Endothelial cell of umbilical vein (primary cell): Measurements from ENCODE around the gene ITIH4. TPM values are rescaled to one million over a fixed set of nuclear protein-coding genes. Genes with fewer than 3 reads are reported as not detected.

Experiments used
- BruUV-seq: library from RNA; stranded (reverse); fragments of 400-500 nt; replicated peaks from 2 replicates; lab custom pipeline; 2021; lab: Mats Ljungman, UMichigan
- CTCF ChIA-PET: fragments of 300-600, 350-600 bp; sonication (Branson Sonifier 250); formaldehyde crosslinking; loops from one replicate; lab custom pipeline; 2021; ENCODE audit warnings: antibody characterized with exemption, inconsistent platforms; lab: Charles Lee
- POLR2A ChIA-PET: fragments of 300-600, 350-600 bp; sonication (Branson Sonifier 250); formaldehyde crosslinking; loops from one replicate; lab custom pipeline; 2021; ENCODE audit warnings: antibody characterized with exemption, inconsistent platforms; lab: Charles Lee
- DNase-seq: peaks from one replicate; pipeline ENCODE4 v3.0.0-alpha.2; 2011; ENCODE audit warnings: low read depth, low spot score
- FAIRE-seq: peaks from 2 replicates; lab custom pipeline; 2011; peaks lifted over from hg19 to GRCh38; lab: Jason Lieb, UNC
- H2AFZ ChIP-seq: 2 replicates; pipeline ENCODE4 v1.6.0; 2012; ENCODE audit warnings: low read depth, low read length, control low read depth, inconsistent platforms
- H3K27ac ChIP-seq: 2 replicates; pipeline ENCODE4 v1.5.1; 2011; ENCODE audit warnings: low read depth, mild to moderate bottlenecking, control low read depth, low read length, moderate library complexity; ENCODE audit not compliant: insufficient read depth
- H3K27me3 ChIP-seq, 2 experiments: 2 replicates each; pipeline versions ENCODE4 v1.6.0 to v1.6.1; 2011; ENCODE audit warnings: low read length in 2 of 2, mixed read lengths in 1 of 2; ENCODE audit not compliant: control insufficient read depth in 2 of 2, insufficient read depth in 2 of 2
- H3K36me3 ChIP-seq, 2 experiments: 2 replicates in 1 of 2; 3 replicates in 1 of 2; pipeline ENCODE4 v1.5.1; 2011; ENCODE audit warnings: low read length in 2 of 2, mild to moderate bottlenecking in 1 of 2, moderate library complexity in 1 of 2; ENCODE audit not compliant: control insufficient read depth in 2 of 2, insufficient read depth in 2 of 2; ENCODE audit errors: extremely low read depth in 1 of 2
- H3K4me1 ChIP-seq: 3 replicates; pipeline ENCODE4 v1.5.1; 2011; ENCODE audit warnings: mild to moderate bottlenecking, low read length; ENCODE audit not compliant: control insufficient read depth, insufficient read depth; ENCODE audit errors: extremely low read depth
- H3K4me2 ChIP-seq: 2 replicates; pipeline ENCODE4 v1.6.1; 2011; ENCODE audit warnings: low read length, control low read depth, mixed read lengths; ENCODE audit not compliant: insufficient read depth
- H3K4me3 ChIP-seq, 3 experiments: fragments of 200-600 bp in 1 of 3; sonication (generic), shearing (Covaris generic) in 1 of 3; replicated peaks in 1 of 3; 2 replicates each; pipeline ENCODE4 v1.5.1; 2011 to 2016; ENCODE audit warnings: control low read depth in 3 of 3, low read length in 3 of 3, mild to moderate bottlenecking in 2 of 3, inconsistent platforms in 1 of 3, low read depth in 1 of 3, moderate library complexity in 1 of 3; ENCODE audit not compliant: insufficient read depth in 1 of 3
- H3K79me2 ChIP-seq: 2 replicates; pipeline ENCODE4 v1.6.0; 2012; ENCODE audit warnings: low read length, inconsistent platforms; ENCODE audit not compliant: control insufficient read depth, insufficient read depth
- H3K9ac ChIP-seq: replicated peaks from 2 replicates; pipeline ENCODE3; 2011; ENCODE audit warnings: low read length, control low read depth; ENCODE audit not compliant: insufficient read depth; ENCODE audit errors: extremely low read depth
- H3K9me1 ChIP-seq: replicated peaks from 3 replicates; pipeline ENCODE4 v1.6.0; 2011; ENCODE audit warnings: mild to moderate bottlenecking, low read length; ENCODE audit not compliant: control insufficient read depth, insufficient read depth; ENCODE audit errors: extremely low read depth
- H3K9me3 ChIP-seq: replicated peaks from 2 replicates; pipeline ENCODE4 v1.5.1; 2012; ENCODE audit warnings: low read length, inconsistent platforms; ENCODE audit not compliant: control insufficient read depth, insufficient read depth
- H4K20me1 ChIP-seq: replicated peaks from 2 replicates; pipeline ENCODE3; 2011; ENCODE audit warnings: mild to moderate bottlenecking, low read length; ENCODE audit not compliant: control insufficient read depth, insufficient read depth; ENCODE audit errors: extremely low read depth
- CTCF ChIP-seq, 2 donors: IDR thresholded peaks; 1 replicate in 1 of 2; 2 replicates in 1 of 2; pipeline ENCODE4 v1.5.1; 2011; ENCODE audit warnings: low read length in 2 of 2, mild to moderate bottlenecking in 2 of 2, moderate library complexity in 2 of 2, control low read depth in 1 of 2, inconsistent platforms in 1 of 2, low read depth in 1 of 2; ENCODE audit not compliant: insufficient read depth in 1 of 2; ENCODE audit errors: extremely low read depth in 1 of 2
- EZH2 ChIP-seq: IDR thresholded peaks from 2 replicates; pipeline ENCODE4 v1.6.1; 2012; ENCODE audit warnings: borderline replicate concordance, low read depth, mild to moderate bottlenecking, moderate library complexity, low read length, inconsistent platforms; ENCODE audit not compliant: severe bottlenecking
- FOS ChIP-seq: IDR thresholded peaks from 2 replicates; pipeline ENCODE4 v1.6.1; 2011; ENCODE audit warnings: mild to moderate bottlenecking, low read length, moderate library complexity, borderline replicate concordance; ENCODE audit not compliant: insufficient read depth
- GATA2 ChIP-seq: IDR thresholded peaks from 2 replicates; pipeline ENCODE4 v1.7.0; 2011; ENCODE audit warnings: low read depth, mild to moderate bottlenecking, moderate library complexity, mixed read lengths, low read length; ENCODE audit not compliant: insufficient read length, insufficient read depth
- JUN ChIP-seq: IDR thresholded peaks from 2 replicates; pipeline ENCODE4 v1.6.1; 2011; ENCODE audit warnings: borderline replicate concordance, low read depth; ENCODE audit not compliant: insufficient read length, insufficient read depth
- MAX ChIP-seq: IDR thresholded peaks from 2 replicates; pipeline ENCODE4 v1.6.1; 2011; ENCODE audit not compliant: insufficient read depth, insufficient read length
- MYC ChIP-seq: IDR thresholded peaks from one replicate; pipeline ENCODE4 v1.6.1; 2011; ENCODE audit warnings: mild to moderate bottlenecking, low read depth, low read length
- POLR2A ChIP-seq: IDR thresholded peaks from 2 replicates; pipeline ENCODE4 v1.6.1; 2012; ENCODE audit warnings: low read depth, mild to moderate bottlenecking, control low read depth, low read length
- POLR2AphosphoS5 ChIP-seq: IDR thresholded peaks from 2 replicates; pipeline ENCODE4 v1.6.1; 2012; ENCODE audit warnings: low read depth, mild to moderate bottlenecking, control low read depth, low read length, moderate library complexity; ENCODE audit not compliant: insufficient read depth
- dilution Hi-C: fragments of 300-500 bp; cut with MboI; formaldehyde crosslinking; loops from one replicate; pipeline ENCODE4 v1.15.0; 2019; ENCODE audit warnings: low sequenced_read_pairs; ENCODE audit not compliant: extremely low pct_ligation_motif_present
- intact Hi-C: fragments of 100-400 bp; cut with micrococcal nuclease; formaldehyde crosslinking; loops from one replicate; pipeline ENCODE4 v1.10.0; 2022
- polyA plus RNA-seq, 4 experiments: library from polyadenylated mRNA; depleted of rRNA in 3 of 4; stranded (reverse) in 3 of 4; unstranded in 1 of 4; fragments of >200 nt; gene quantifications; 2 replicates each; pipeline versions ENCODE4 v1.2.1 to v1.2.3, GENCODE V29; 2011 to 2012; ENCODE audit warnings: missing spikeins in 1 of 4
- total RNA-seq: library from RNA; stranded (reverse); gene quantifications from 2 replicates; pipeline ENCODE4 v1.2.3, GENCODE V29; 2021

Gene ITIH4
- total and polyA plus RNA-seq, 2 donors (not counting 3 experiments of a cell fraction or from before 2014, with no cell fraction given), result 0.17 to 2.4 TPM

- no peaks in the 10 kb centered on the region for H3K9me3 ChIP-seq
- H3K27ac ChIP-seq, result no peak overlapping the region
- H3K4me1 ChIP-seq, result no peaks in the 10 kb centered on the region
- no TSS peak for BruUV-seq
- no peak overlapping the region for H3K4me3 ChIP-seq
- dilution Hi-C loops (no loop called here), intact Hi-C loops (no loop called here)
- H3K4me2 ChIP-seq, result no peak overlapping the region
- H4K20me1 ChIP-seq, result no peaks in the 10 kb centered on the region
- TF ChIP-seq EZH2, result no peak
- TF ChIP-seq CTCF (IDR thresholded peaks at IDR 0.05; ENCODE audit: extremely low read depth in 1 of 2, insufficient read depth in 1 of 2, low read depth in 1 of 2, low read length in 2 of 2), result no peak
- TF ChIP-seq MAX, result no peak
- no peak for TF ChIP-seq JUN
- TF ChIP-seq POLR2AphosphoS5, result no peak
- no peak for TF ChIP-seq POLR2A
- no peak for TF ChIP-seq FOS
- no peak for TF ChIP-seq GATA2
- TF ChIP-seq MYC, result no peak
- no peaks in the 10 kb centered on the region for H3K36me3 ChIP-seq
- H3K9ac ChIP-seq, result no peak overlapping the region
- no peaks in the 10 kb centered on the region for H3K9me1 ChIP-seq
- no peak for FAIRE-seq
- CTCF ChIA-PET, result interaction anchor here (1.0 to 2.3 kb wide), 2 partner anchors 9 to 14 kb away, joined by 3 to 5 read pairs; no protein-coding TSS in a partner anchor
- H2AFZ ChIP-seq, result no peak overlapping the region
- no peaks in the 10 kb centered on the region for H3K27me3 ChIP-seq
- H3K79me2 ChIP-seq, result no peaks in the 10 kb centered on the region
- DNase-seq, result no peak
- POLR2A ChIA-PET, result no interaction called here
Observed at GRCh38 chr3:52793702-52794611, 36.5 kb downstream of the ITIH4 start.
